T1000 (cell line): Measurements from ENCODE around the gene RSPH3.
"Not testable (repeated sequence)": the region's sequence is repeated elsewhere in the genome, so short reads cannot be mapped to it uniquely, and the experiment has no call there.

Experiments
- DNase-seq: peaks from one replicate; lab custom pipeline; 2025; ENCODE audit warnings: mixed read lengths; lab: John Stamatoyannopoulos, UW

RSPH3 gene, protein sequence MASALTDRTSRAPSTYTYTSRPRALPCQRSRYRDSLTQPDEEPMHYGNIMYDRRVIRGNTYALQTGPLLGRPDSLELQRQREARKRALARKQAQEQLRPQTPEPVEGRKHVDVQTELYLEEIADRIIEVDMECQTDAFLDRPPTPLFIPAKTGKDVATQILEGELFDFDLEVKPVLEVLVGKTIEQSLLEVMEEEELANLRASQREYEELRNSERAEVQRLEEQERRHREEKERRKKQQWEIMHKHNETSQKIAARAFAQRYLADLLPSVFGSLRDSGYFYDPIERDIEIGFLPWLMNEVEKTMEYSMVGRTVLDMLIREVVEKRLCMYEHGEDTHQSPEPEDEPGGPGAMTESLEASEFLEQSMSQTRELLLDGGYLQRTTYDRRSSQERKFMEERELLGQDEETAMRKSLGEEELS

DNA sequence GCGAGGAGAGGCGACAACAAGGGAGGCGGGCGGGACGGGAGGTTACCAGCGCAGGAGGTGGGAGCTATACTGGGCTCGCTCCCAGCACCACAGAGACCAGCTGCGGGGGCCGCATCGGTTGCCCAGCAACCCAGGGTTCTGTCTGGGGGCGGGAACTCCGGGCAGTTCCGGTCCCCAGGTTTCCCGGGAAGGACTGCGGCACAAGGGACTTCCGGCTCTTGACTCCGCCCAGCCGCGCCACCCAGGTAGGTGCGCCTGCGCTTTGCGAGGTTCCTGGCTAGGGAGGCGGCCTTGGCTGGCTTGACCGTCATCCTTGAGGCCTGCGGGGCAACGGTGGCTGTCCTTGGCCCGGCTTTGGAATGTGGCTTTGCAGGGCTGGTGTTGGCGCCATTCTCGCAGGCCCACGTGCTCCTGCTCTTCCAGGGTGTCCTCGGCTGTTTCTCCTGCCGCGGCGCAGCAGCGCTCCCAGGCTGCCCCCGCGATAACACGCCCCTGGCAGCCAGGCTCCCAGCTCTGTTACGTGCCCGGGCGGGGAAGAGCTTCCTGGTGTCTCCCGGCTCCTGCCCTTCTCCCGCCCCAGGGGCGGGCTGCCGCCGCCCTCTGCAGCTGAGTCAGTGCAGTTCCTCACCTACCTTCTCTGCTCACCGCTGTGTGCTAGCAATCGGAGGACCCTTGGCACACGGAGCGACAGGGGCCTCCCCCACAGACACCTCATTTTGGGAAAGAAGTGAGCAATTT is at the start of gene RSPH3:
RSPH3 (minus strand) TSS at position 537 of the 738 bp plus-strand sequence. CDS start 652 bp downstream, outside the sequence.
- DNase-seq: peak; percentile 88

GRCh38 chr6:159047891-159048685 is 48.1 kb upstream of the RSPH3 start:
- DNase-seq: no peak

DNA sequence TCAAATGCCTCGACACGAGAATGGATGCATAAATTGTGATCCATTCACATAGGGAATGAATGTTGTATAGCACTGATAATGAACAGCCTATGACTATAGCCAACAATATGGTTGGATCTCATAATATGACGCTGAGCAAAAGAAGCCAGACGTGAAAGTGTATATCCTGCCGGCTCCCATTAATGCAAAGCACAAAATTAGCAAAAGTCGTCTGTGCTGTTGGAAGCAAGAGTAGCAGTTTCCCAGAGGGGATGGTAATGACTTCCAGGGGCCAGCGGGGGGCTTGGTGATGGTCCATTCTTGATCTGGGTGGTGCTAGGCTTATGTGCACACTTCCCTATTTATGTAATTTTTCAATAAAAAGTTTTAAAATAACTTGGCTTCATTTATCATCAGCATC is 45.8 kb upstream of the RSPH3 start:
- no peak for DNase-seq

DNA sequence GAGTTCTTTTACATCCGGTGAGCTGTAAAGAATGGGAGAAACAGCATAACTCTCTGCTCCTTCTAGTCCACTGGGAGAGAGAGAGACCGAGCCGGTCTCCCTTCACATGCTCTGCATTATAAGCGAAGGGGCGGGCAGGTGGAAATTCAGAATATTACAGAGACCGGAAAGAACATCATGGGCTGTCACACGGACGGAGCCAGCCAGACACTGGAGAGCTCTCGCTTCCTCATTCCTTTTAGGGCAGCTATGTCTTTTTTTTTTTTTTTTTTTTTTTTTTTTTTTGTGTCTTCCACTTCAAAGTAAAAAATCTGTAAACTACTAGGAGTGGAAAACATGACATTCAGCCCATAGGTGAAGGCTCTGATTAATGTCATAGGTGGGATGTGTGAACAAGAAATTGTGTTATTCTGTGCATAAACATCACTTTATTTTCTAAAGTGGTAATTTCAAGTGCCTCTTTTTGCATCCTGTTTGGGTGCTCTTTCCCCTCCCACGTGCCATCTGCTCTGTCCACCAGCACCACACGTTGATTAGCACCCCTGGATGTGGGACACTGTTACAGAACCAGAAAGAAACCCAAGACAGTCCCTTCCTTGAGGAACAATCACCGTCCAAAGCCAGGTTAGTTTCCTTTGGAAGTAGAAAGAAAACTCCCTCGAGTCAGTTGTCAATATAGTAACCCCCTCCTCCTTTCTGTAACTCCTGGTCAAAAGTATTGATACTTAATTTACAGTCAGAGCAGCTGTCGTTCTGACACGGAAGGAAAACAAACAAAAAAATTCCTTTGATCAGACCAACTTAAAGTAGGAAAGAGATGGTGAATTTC is 45.1 kb upstream of the RSPH3 start, which contains the start of gene TAGAP:
TAGAP (minus strand) TSS at position 93 of the 829 bp plus-strand sequence. CDS start 845 bp downstream, outside the sequence.
- no peak for DNase-seq

DNA sequence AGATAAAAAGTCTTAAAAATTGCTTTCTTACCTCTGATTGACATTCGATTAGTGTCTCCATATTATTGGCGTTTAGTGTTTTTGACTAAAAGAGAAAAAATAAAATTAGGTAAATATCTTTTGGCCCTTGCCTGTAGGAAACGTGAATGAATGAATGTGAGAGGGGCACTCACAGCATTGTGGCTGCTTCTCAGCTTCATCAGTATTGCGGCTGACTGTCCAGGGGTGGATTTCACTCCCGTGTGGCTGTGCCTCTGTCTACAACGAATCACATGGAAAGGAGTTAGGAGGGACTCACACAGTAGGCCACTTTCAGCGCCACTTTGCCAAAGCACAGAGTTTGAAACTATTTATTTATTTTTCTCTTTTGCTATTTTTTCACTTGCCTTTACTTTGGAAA is 43.9 kb upstream of the RSPH3 start:
- DNase-seq: no peak

DNA sequence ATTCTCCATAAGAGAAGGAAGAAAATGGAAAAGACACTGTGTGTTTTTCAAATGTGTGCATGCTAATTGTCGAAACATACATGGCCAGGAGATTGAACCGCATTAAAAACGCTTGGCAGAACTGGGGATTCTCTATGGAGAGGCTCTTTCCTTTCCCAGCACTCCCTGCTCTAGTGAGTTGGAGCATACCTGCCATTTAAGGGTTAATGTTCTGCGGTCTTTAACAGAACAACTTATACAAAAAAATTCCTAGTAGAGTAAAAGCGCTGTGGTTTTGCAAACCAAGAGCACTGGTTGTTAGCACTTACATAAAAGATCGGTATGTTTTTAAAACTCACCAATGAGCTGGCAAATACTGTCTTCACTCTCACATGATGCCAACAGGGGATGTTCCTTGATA is 43.2 kb upstream of the RSPH3 start:
- no peak for DNase-seq

- no peak for DNase-seq
Observed at GRCh38 chr6:159042826-159043181, 42.8 kb upstream of the RSPH3 start.

- no peak for DNase-seq
Observed at GRCh38 chr6:159042003-159042825, 42.2 kb upstream of the RSPH3 start.

DNA sequence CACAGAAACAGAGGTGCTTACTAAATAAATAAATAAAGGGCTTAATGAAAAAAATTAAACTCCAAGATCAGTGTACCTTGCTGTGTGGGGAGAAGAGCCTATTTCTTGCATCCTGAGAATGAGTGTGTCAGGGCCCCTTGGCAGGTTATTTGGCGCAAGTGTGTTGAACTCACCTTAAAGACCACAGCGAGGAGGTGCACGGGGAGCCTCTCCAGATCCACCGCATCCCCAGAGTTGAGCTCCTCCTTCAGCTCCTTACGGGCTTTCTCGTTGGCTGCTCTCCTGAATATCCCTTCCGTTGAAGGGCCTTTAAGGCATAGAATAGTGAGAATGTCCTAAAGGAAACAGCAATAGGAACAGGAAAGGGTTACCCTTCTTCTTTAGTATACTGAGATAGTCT is 41.2 kb upstream of the RSPH3 start:
- DNase-seq: no peak

- no peak for DNase-seq
Observed at GRCh38 chr6:159039885-159040258, 39.9 kb upstream of the RSPH3 start.

- DNase-seq: no peak
Observed at GRCh38 chr6:159038914-159039884, 39.2 kb upstream of the RSPH3 start.

GRCh38 chr6:159038318-159038717 is 38.3 kb upstream of the RSPH3 start:
- DNase-seq: not testable (repeated sequence)

DNA sequence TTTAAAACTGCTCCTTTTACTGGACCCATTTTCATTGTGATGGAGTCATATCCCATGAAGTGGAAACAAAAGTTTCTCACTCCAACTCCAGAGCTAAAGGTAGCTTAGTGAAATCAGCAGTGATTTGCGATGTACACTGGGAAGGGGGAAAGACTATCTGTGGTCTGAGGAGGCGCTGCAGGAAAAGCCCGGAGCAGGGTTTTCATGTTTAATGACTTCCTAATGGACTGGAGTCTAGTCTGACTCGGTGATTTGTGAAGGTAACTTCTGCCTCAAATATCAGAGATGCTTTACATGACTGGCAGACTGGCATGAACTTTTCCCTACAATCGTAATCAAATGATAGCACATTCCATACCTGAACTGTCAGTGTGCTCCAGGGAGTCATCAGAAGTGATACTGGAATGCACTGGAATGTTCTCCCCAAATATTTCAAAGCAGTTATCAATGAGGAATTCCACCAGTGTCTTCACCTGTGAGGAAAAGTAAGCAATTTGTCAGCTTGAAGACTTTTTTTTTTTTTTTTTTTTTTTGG is 37.8 kb upstream of the RSPH3 start:
- DNase-seq: no peak

DNA sequence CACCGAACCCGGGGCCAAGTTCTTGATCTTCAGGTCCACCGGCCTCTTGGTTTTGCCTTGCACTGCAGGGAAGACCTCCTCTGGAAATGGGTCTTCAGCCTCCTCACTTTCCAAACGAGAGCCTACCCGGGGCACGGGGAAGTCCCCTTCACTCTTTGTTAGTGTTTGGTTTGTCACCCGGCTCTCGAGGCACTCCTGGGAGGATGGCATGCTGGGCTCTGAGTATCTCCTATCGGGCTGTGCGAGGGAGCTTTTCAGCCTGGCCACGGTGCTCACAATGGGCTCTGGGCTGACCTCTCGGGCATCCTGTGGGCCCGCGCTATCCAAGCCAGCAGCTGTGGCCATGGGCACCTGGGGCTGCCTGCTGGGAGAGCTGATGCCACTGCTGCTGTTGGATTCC is 36.7 kb upstream of the RSPH3 start:
- DNase-seq: no peak

DNA sequence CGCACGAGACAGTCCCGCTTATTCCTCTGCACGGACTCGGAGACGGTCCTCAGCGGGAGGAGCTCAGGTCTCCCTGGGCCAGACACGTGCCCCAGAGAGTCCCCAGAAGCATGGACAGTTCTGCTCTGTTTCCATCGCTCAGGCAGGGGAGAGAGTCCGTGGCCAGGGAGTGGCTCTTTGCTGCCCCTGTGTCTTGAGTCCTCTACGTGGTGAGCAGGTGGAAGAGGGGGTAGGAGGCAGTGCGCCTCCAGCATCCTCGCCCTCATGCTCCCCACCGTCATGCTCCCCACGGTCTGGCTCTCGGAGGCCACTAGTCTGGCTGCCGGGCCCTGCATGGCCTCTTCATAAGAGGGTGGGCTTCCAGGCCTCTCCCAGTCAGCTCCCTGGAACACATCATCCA is 35.9 kb upstream of the RSPH3 start:
- DNase-seq: no peak

GRCh38 chr6:159033160-159034049 is 33.4 kb upstream of the RSPH3 start:
- DNase-seq: no peak

- no peak for DNase-seq
Observed at GRCh38 chr6:159031846-159032245, 31.8 kb upstream of the RSPH3 start.

GRCh38 chr6:159030168-159030567 is 30.2 kb upstream of the RSPH3 start:
- DNase-seq: no peak
